HG03060 (cell line): ENCODE data around the gene CPN2.
A peak's percentile ranks its signal among the peaks of the same experiment; 100 is the strongest.

ENCODE experiments used
- ATAC-seq: cut with Tn5 transposase; IDR thresholded peaks from one replicate; pipeline ENCODE4 v1.9.1; 2021; ENCODE audit warnings: low read depth, moderate number of reproducible peaks; ENCODE audit not compliant: unreplicated experiment

CPN2 gene

DNA sequence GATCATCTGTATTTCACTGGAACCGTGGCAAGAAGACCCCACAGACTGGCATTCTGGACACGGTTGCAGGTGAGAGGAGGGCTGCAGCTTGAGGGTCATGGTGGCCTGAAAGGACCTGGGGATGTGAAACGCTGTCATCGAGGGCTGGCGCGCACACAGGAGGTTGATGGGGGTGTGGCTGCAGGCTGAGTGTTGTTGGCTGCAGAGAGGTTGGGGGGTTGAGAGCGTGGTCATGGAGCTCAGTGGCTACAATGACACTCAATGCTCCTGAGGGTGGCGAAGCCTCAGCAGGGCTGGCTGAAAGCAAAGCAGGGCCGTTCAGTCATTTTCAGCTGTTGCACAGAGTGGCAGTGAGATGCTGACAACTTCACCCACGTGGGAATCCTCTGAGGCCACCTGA lies 21.0 kb downstream of the CPN2 start:
- no peak for ATAC-seq

- ATAC-seq = no peak
Observed at GRCh38 chr3:194329583-194329965, 21.6 kb downstream of the CPN2 start.

GRCh38 chr3:194328942-194329582 lies 22.1 kb downstream of the CPN2 start:
- ATAC-seq = no peak

- ATAC-seq = no peak
Observed at GRCh38 chr3:194328053-194328657, 23.0 kb downstream of the CPN2 start.

GRCh38 chr3:194327218-194328052 lies 23.7 kb downstream of the CPN2 start:
- ATAC-seq = no peak

DNA sequence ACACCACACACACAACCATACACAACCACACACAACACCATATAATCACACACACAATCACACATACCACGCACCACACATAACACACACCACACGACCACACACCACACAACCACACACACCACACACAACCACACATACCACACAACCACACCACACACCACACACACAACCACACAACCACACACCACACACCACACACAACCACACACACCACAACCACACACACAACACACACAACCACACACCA lies 24.2 kb downstream of the CPN2 start:
- ATAC-seq = no peak

GRCh38 chr3:194326192-194326967 lies 24.7 kb downstream of the CPN2 start:
- ATAC-seq = no peak

DNA sequence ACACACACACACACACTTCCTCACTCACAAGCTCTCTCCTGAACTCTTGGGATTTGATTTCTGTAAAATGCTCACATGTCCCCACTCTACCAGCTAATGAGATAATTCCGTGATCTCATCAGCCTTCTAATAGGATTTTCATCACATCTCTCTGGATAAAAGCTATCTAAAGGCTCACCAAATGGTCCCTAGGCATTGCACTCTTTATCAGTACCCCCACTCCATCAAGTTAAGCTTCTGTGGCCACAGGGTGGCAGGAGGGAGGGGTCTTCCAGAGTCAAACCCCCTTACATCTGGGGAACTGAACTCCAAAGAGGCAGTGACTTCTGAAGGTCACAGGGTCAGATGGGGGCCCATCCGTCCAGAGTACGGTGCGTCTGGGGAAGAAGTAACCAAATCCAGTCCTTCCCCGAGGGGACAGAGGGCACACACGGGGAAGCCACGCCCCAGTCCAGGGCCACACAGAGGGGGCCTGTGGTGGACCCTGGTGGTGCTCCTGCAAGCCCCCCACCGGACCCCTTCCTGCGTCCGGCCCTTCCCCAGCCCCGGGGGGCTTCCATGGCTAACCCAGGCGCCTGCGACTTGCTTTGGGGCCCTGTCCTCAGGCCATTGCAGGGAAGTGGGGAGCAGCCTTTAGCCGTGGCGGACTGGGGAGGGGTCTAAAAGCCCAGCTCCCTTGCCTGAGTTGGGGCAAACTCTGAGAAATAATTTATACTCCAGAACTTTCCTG lies 25.5 kb downstream of the CPN2 start:
- no peak for ATAC-seq

GRCh38 chr3:194324823-194325327 lies 26.3 kb downstream of the CPN2 start:
- no peak for ATAC-seq

DNA sequence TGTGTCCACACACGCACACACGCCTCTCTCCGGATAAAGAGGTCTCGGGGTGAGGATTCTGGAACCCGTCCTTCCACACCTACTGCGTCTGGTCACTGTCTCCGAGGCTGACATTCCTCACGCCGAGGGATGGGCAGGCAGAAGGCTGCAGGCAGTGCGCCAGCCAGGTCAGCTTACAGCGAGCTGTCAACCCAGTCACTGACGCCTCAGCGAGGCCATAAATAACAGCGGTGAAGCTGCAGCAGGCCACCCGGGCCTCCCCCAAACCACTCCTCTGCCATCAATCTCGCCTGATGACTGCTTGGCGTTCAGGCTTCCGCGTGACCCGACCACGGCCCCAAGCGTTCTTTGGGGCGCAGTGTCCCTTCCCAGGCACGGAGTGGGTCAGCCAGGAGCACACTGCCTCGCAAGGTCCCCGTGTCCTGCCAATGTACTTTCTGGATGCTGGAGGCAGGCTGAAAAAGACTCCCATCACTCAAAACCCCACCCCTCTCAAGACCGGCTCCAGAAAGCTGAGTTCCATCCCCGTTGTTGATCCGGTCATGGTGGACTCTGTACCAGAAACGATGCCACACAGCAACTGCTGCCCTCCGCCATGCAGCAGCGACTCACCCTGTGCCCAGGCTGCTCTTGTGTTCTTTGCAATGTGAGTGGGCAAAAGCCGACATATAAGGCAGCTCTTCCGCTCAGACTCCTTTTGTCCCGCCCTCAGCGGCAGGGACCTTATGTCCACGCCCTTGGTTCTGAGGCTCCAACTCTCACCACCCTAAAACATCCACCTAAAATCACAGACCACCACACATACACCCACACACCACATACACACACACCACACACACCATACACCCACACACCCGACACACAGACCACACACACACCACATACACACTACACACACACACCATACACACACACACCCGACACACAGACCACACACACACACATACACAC lies 27.1 kb downstream of the CPN2 start:
- no peak for ATAC-seq

DNA sequence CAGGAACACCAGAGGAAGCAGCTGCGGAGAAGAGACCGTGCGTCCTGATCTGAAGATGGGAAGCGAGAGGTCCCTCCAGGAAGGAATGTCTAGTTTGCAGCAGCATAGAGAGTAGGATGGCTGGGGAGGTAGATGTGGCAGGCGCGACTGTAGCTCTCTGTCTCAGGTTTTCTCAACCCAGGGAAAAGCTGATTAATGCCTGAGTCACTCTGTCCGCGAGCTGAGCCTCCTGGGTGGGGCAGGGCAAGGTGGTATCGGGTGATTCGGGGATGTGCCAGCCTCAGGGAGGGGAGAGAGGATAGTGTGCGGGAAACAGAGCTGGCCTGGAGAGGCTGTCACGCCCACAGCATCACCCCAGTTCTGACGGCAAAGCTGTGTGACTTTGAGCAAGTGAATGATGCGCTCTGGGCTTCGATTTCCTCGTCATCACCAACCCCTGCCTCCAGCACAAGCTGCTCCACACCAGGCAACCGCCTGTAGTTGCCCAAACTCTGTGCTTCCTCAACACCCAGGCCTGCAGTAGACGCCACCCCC lies 28.4 kb downstream of the CPN2 start:
- ATAC-seq = no peak

DNA sequence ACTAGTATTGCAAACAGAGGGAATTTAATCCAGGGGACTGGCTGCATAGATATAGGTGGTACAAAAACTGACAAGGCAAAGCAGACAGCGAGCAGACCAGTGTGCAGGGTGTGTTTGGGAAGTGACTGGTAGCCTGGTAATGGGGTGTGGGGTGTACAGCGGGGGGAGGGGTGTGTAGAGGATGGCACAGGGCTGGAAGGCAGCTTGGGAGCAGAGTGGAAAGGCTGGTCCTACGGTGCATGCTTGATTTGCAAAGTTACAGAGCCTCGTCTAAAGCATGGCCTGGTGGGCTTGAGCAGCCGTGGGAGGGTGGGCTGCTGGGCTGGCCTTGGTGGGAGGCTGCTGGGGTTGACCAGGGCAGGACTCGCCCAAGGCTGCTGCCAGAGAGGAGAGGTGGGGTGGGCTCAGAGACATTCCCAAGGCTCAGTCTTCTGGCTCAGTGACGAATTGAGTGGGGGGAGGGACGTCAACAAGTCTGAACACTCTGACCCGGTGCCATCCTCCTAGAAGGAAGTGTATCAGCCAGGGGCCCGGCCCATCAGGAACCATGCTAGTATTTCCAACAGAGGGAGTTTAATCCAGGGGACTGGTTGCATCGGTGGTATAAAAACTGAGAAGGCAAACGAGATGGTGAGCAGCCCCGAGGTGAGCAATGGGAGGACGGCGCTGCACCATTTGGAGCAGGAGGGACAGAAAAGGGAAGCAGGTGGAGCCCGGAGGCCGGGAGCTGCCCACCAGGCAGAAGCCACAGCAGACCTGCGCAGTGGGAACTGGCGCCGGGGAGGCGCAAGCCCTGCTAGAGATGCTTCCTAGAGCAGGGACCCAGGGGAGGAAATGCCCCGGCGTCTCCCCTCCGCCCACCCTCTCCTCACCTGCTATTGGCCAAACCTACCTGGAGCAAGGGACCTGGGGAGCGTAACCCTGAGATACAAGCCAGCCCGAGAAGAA lies 29.2 kb downstream of the CPN2 start:
- ATAC-seq = no peak

- ATAC-seq = no peak
Observed at GRCh38 chr3:194320744-194321243, 30.3 kb downstream of the CPN2 start.

DNA sequence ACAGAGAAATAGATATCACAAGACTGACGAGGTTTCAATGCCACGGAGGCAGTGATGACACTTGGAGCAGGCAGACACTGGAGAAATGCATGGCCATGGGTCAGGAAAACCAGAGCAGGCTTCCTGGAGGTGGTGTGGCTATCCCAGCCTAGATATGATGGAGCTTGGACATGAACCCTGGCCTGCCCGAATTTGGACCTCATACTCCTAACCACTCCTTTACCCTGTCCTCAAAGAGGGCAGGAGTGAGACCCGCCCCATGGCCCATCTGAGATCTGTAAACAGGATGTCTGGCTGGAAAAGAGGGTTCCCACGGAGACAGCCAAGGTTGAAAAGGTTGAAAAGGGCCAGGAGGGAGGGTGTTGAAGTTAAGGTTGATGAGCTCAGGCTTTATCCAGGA lies 31.0 kb downstream of the CPN2 start:
- ATAC-seq = no peak

GRCh38 chr3:194318511-194319161 lies 32.5 kb downstream of the CPN2 start:
- no peak for ATAC-seq

GRCh38 chr3:194316918-194317317 lies 34.2 kb downstream of the CPN2 start:
- ATAC-seq = no peak

DNA sequence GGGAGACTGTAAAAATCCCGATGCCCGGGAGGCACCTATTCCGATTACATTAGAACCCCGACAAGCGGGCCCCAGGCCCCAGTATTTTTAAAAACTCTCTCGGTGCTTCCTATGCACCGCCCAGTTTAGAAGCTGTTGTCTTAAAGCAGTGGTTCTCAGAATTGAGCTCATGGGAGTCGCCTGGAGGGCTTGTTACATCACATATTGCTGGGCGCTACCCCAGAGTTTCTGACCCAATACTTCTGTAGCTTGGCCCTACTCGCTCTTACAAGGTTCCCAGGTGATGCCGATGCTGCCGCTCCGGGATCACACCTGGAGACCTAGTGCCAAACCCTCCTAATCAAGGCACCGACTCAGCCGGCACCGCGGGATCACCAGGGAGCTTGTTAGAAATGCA lies 35.2 kb downstream of the CPN2 start:
- ATAC-seq = peak; percentile 14
